ENCODE results near the gene CYP3A4.
"Not testable (repeated sequence)": the region's sequence is repeated elsewhere in the genome, so short reads cannot be mapped to it uniquely, and the experiment has no call there.

CYP3A4 gene

GRCh38 chr7:99784007-99784406, at the start of gene CYP3A4:
Gene CYP3A4, minus strand, starts transcription at chr7:99784184. Its CDS starts 103 bp downstream, at chr7:99784081.
- DNase-seq (ENCODE audit: low read depth): no peak

- DNase-seq (ENCODE audit: low read depth): no peak
Observed at GRCh38 chr7:99833289-99833877, 49.4 kb upstream of the CYP3A4 start.

- DNase-seq (ENCODE audit: low read depth): no peak
Observed at GRCh38 chr7:99831595-99831994, 47.6 kb upstream of the CYP3A4 start.

GRCh38 chr7:99829524-99830160, 45.7 kb upstream of the CYP3A4 start:
- DNase-seq (ENCODE audit: low read depth): no peak

DNA sequence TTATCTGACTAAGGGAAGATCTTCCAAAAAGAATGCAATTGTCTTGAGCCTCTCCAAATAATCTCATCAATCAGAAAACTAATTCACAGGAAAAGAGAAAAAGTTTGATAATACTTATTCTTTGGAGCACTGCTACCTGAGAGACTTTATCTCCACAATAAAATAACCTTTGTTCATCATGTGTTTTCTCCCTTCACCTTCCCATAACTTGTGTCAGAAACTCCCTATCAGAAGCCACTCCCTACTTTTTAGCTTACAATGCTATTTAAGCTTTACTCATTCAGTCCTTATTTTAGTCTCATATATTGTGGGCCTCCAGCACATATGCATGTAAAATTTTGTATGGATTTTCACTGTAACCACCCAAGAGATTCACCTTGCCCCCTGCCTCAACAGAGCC, 44.8 kb upstream of the CYP3A4 start:
- DNase-seq (ENCODE audit: low read depth): no peak

DNA sequence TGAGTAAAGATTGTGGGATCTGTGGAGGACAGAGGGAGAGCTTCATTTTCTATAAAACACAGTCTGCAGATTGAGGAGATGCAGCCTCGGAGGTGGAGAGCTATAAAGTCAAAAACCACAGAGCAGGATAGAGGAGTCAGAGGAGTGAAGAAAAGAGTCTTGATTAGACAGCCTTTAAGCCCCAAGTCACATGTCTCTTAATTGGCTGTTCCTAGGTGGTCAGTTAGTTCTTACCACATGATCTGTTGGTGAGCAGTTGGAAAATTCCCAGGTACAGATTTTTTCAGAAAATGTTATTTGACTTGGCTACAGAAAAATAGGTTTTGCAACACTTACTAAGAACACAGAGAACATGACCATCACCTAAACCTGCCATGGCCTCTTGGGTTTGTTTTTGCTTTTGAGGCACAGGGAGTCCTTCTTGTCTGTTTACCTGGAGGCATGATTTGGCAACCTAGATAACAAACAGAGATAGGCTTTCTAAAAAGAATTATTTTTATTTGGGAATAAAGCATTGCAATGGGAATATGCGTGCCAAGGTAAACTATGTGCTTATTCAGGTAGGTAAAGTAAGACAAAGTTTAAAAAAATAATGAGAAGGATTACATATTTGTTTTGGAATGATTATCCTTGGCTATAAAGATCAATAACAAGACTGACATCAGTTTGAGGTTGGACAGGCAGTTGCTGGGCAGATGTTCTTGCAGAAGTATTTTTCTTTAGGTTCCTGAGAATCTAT, 43.2 kb upstream of the CYP3A4 start:
- no peak for DNase-seq (ENCODE audit: low read depth)

DNA sequence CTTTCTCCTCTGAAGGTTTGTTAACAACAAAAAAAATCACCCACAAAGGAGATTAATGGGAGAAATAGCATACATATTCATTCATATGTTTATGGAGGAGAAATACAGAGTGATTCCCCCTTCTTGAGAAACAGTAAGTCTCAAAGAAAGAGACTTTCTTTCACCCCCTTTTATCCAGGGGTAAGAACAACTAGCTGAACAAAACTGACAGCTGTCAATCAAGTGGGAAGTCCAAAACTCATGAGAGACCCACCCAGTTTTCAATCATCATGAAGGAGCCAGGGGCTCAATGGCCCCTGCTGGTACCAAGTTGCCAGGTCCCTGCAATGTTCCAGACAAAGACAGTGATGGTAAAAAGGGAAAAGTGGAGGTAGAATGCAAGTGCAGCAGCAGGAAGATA, 41.9 kb upstream of the CYP3A4 start:
- DNase-seq (ENCODE audit: low read depth): no peak

DNA sequence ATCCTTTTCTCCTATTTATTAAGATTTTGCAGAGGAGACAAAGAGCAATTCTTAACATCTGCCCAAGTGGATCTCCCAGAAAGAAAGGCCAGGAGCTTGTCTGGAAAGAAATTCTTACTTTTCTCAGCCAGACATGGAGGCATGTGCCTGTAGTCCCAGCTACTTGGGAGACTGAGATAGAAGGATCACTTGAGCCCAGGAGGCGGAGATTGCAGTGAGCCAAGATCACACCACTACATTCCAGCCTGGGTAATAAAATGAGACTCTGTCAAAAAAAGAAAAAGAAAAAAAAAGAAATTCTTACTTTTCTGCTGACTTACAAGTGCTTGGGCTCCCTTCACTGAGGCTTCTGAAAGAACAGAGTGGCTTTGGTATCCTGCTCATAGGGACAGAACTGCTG, 41.5 kb upstream of the CYP3A4 start:
- DNase-seq (ENCODE audit: low read depth): no peak

GRCh38 chr7:99824091-99824490, 40.1 kb upstream of the CYP3A4 start:
- no peak for DNase-seq (ENCODE audit: low read depth)

- DNase-seq (ENCODE audit: low read depth): no peak
Observed at GRCh38 chr7:99822731-99823718, 39.0 kb upstream of the CYP3A4 start.

- DNase-seq (ENCODE audit: low read depth): no peak
Observed at GRCh38 chr7:99820408-99821027, 36.5 kb upstream of the CYP3A4 start.

DNA sequence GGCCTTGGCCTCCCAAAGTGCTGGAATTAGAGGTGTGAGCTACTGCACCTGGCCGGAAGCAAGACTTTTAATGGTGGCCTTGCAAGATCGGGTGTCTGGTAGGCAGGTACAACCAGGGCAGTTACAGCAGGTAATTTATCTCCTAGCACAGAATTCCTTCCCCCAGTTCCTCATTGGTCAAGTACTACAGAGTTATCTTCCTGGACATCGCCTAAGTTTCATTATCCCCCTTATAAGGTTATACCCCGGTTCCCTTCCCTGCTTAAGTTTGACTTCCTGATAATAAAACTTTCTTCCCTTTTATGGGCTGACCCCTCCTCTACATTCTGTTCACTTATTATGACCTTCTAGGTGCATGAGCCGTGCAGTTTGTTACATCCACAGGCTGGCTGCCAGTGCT, 24.8 kb upstream of the CYP3A4 start:
- no peak for DNase-seq (ENCODE audit: low read depth)

DNA sequence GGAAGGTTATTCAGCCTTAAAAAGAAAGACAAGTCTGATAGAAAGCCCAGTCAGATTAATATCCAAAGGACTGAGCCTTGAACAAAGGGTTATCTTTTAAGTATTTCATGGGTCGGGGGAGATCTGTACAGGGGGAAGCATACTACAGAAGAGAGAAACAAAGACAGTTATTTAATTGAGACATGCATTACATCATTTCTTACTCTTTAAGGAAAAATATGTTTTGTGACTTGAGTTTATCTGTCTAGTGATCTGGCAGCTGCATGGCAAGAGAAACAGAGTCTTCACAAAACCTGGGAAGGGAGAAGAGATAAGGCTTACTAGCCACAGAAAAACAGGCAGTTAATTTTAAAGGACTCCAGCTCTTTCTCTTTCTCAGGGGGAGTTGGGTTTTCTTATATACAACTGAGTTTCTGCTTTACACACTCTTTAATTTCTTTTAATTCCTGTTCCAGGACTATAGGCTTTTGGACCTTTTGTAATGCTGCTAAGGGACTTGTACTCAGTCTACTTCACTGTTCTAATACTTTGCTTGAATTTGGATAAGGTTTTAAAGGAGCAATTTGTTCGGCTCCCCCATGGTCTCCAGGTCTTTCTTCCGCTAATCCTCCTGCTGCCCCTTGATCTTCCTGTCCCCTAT, 23.0 kb upstream of the CYP3A4 start:
- no peak for DNase-seq (ENCODE audit: low read depth)

DNA sequence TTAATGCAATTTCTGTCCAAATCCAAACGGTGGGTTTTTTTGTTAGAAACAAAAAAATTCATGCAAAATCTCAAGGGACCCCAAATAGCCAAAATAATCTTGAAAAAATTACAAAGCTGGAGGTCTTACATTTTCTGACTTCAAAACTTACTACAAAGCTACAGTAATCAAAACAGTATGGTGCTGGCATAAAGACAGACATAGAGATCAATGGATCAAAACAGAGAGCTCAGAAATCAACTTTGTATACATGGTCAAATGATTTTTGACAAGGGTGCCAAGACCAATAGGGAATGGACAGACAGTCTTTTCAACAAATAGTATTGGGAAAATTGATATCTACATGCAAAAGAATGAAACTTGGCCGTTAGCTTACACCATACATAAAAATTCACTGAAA, 21.7 kb upstream of the CYP3A4 start:
- DNase-seq (ENCODE audit: low read depth): no peak

DNA sequence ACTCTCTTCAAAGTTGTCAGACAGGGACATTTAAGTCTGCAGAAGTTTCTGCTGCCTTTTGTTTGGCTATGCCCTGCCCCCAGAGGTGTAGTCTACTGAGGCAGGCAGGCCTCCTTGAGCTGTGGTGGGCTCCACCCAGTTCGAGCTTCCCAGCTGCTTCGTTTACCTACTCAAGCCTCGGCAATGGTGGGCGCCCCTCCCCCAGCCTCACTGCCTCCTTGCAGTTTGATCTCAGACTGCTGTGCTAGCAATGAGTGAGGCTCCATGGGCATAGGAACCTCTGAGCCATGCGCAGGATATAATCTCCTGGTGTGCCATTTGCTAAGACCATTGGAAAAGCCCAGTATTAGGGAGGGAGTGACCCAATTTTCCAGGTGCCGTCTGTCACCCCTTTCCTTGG, 19.1 kb upstream of the CYP3A4 start:
- not testable (repeated sequence) for DNase-seq (ENCODE audit: low read depth)

DNA sequence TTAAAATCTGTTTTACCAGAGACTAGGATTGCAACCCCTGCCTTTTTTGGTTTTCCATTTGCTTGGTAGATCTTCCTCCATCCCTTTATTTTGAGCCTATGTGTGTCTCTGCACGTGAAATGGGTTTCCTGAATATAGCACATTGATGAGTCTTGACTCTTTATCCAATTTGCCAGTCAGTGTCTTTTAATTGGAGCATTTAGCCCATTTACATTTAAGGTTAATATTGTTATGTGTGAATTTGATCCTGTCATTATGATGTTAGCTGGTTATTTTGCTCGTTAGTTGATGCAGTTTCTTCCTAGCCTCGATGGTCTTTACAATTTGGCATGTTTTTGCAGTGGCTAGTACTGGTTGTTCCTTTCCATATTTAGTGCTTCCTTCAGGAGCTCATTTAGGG, 17.4 kb upstream of the CYP3A4 start:
- not testable (repeated sequence) for DNase-seq (ENCODE audit: low read depth)

DNA sequence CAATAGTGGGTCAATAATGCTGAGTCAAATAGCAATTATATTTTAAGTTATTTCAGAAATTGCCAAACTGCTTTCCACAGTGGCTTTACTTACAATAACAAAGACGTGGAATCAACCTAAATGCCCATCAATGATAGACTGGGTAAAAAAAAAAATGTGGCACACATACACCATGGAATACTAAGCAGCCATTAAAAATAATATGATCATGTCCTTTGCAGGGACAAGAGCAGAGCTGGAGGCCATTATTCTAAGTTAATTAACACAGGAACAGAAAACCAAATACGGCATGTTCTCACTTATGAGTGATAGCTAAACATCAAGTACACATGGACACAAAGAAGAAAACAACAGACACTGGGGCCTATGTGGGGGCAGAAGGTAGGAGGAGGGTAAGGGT, 15.0 kb upstream of the CYP3A4 start:
- no peak for DNase-seq (ENCODE audit: low read depth)

DNA sequence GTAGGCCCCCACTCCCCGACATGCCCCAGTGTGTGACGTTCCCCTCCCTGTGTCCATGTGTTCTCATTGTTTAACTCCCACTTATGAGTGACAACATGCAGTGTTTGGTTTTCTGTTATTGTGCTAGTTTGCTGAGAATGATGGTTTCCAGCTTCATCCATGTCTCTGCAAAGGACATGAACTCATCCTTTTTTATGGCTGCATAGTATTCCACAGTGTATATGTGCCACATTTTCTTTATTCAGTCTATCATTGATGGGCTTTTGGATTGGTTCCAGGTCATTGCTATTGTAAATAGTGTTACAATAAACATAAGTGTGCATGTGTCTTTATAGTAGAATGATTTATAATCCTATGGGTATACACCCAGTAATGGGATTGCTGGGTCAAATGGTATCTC, 11.9 kb upstream of the CYP3A4 start:
- DNase-seq (ENCODE audit: low read depth): not testable (repeated sequence)

DNA sequence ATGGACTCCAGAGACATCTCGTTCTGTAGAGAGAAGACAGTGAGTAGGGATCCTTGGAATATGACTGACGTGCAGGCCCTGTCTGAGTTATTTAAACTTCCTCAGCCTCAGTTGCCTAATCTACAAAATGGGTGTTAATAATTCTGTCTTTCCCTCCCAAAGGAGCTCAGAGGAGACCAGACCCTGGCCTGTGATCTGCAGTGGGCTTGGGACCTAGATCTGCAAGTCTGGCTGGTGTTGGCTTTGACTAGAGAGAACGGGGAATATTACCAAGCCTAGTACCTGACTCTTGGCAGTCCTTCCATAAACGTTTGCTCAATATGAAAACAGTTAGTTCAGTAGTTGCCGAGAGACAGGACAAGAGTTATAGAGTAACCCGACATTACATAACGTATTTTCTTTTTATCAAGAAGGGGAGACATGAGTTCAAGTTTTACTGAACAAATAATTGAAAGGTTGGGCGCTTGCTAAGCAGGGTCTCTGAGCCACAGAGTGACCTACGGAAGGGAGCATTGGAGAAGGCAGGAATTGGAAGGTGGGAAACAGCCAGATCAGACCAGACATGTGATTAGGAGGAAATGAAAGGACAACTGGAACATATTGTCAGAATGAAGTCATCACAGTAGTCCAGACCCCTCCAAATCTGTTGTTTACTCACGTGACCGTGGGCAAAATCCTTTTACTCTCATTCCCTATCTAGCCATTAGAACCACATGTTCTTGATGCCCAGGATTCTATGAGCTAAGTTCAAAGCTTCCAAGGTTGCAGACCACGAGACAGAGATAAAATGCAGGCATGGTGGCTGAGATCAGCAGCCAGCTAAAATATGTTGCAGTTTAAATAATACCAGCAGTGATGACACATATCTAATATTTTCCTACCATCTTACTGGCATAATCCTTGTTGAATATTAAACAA, 10.9 kb upstream of the CYP3A4 start:
- no peak for DNase-seq (ENCODE audit: low read depth)

DNA sequence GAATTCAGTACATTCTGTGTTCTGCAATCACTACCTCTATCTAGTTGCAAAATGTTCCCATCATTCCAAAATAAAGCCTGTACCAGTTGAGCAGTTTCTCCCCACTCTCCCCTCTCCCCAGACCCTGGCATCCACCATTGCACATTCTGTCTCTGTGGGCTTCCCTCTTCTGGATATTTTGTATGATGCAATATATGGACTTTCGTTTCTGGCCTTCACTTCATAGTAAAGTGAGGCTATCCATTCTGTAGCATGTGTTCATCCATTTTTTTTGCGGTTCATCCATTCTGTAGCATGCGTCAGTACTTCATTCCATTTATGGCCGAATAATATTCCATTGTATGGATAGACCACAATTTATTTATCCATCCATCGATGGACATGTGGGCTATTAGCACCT, 9.5 kb upstream of the CYP3A4 start:
- no peak for DNase-seq (ENCODE audit: low read depth)

Measured in activated T-cell treated with anti-CD3 and anti-CD28 coated beads for 48 hours (primary cell).